ENCODE data around the gene KLHL6.

GRCh38 chr3:183542355-183542754, 13.2 kb downstream of the KLHL6 start:
- TF ChIP-seq CTCF (IDR thresholded peaks at IDR 0.05 in 2 of 3, conservative IDR thresholded peaks at IDR 0.05 in 1 of 3; ENCODE audit: control insufficient read depth in 2 of 3, extremely low read depth in 1 of 3, insufficient read depth in 1 of 3, low read depth in 3 of 3, low read length in 3 of 3): no peak
- no peak for TF ChIP-seq POLR2A (IDR thresholded peaks at IDR 0.05; ENCODE audit: low read depth, low read length)
- no peak for TF ChIP-seq JUNB (IDR thresholded peaks at IDR 0.05)
- no peak for TF ChIP-seq IKZF1 (conservative IDR thresholded peaks at IDR 0.05)
- no peak for TF ChIP-seq GABPA (IDR thresholded peaks at IDR 0.05; ENCODE audit: low read depth)
- no peak for TF ChIP-seq HDAC2 (IDR thresholded peaks at IDR 0.05)
- no peak for TF ChIP-seq EZH2 (IDR thresholded peaks at IDR 0.05; ENCODE audit: borderline replicate concordance, control insufficient read depth, low read depth, low read length)
- no peak for TF ChIP-seq YBX1 (IDR thresholded peaks at IDR 0.05)
- no peak for TF ChIP-seq BHLHE40 (IDR thresholded peaks at IDR 0.05; ENCODE audit: borderline replicate concordance in 1 of 2, low read depth in 2 of 2, low read length in 1 of 2)
- TF ChIP-seq, protein P1, sequence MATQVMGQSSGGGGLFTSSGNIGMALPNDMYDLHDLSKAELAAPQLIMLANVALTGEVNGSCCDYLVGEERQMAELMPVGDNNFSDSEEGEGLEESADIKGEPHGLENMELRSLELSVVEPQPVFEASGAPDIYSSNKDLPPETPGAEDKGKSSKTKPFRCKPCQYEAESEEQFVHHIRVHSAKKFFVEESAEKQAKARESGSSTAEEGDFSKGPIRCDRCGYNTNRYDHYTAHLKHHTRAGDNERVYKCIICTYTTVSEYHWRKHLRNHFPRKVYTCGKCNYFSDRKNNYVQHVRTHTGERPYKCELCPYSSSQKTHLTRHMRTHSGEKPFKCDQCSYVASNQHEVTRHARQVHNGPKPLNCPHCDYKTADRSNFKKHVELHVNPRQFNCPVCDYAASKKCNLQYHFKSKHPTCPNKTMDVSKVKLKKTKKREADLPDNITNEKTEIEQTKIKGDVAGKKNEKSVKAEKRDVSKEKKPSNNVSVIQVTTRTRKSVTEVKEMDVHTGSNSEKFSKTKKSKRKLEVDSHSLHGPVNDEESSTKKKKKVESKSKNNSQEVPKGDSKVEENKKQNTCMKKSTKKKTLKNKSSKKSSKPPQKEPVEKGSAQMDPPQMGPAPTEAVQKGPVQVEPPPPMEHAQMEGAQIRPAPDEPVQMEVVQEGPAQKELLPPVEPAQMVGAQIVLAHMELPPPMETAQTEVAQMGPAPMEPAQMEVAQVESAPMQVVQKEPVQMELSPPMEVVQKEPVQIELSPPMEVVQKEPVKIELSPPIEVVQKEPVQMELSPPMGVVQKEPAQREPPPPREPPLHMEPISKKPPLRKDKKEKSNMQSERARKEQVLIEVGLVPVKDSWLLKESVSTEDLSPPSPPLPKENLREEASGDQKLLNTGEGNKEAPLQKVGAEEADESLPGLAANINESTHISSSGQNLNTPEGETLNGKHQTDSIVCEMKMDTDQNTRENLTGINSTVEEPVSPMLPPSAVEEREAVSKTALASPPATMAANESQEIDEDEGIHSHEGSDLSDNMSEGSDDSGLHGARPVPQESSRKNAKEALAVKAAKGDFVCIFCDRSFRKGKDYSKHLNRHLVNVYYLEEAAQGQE (IDR thresholded peaks at IDR 0.05; ENCODE audit: low read depth, low read length): no peak
- TF ChIP-seq, protein P2, sequence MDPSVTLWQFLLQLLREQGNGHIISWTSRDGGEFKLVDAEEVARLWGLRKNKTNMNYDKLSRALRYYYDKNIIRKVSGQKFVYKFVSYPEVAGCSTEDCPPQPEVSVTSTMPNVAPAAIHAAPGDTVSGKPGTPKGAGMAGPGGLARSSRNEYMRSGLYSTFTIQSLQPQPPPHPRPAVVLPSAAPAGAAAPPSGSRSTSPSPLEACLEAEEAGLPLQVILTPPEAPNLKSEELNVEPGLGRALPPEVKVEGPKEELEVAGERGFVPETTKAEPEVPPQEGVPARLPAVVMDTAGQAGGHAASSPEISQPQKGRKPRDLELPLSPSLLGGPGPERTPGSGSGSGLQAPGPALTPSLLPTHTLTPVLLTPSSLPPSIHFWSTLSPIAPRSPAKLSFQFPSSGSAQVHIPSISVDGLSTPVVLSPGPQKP (IDR thresholded peaks at IDR 0.05; ENCODE audit: low read depth, low read length): no peak
